ENCODE measurements around the gene SRBD1.

The SRBD1 gene

GRCh38 chr2:45352506-45352905, 258.6 kb downstream of the SRBD1 start:
- no peaks in the 10 kb centered on the region for H3K27me3 ChIP-seq (ENCODE audit: low read depth, low read length)
- H3K4me1 ChIP-seq (ENCODE audit: control insufficient read depth in 1 of 2, insufficient read depth in 2 of 2, low read length in 2 of 2) = no peaks in the 10 kb centered on the region
- H3K4me3 ChIP-seq (ENCODE audit: low read depth in 1 of 2, low read length in 2 of 2) = no peak overlapping the region
- H3K27ac ChIP-seq (ENCODE audit: low read length) = no peak overlapping the region
- H3K9me3 ChIP-seq (ENCODE audit: control insufficient read depth in 1 of 2, low read length in 2 of 2) = no peaks in the 10 kb centered on the region
- no peaks in the 10 kb centered on the region for H3K36me3 ChIP-seq (ENCODE audit: control insufficient read depth in 1 of 2, insufficient read depth in 2 of 2, low read length in 2 of 2)

- Histone ChIP-seq H3K27me3 (ENCODE audit: low read depth, low read length) (no peaks in the 10 kb centered on the region), H3K9me3 (ENCODE audit: control insufficient read depth in 1 of 2, low read length in 2 of 2) (no peaks in the 10 kb centered on the region), H3K36me3 (ENCODE audit: control insufficient read depth in 1 of 2, insufficient read depth in 2 of 2, low read length in 2 of 2) (no peaks in the 10 kb centered on the region), H3K4me1 (ENCODE audit: control insufficient read depth in 1 of 2, insufficient read depth in 2 of 2, low read length in 2 of 2) (no peaks in the 10 kb centered on the region), H3K4me3 (ENCODE audit: low read depth in 1 of 2, low read length in 2 of 2) (no peak overlapping the region), H3K27ac (ENCODE audit: low read length) (no peak overlapping the region)
Measured at GRCh38 chr2:45345331-45346234, 265.5 kb downstream of the SRBD1 start.

- Histone ChIP-seq H3K27me3 (ENCODE audit: low read depth, low read length) (no peaks in the 10 kb centered on the region), H3K9me3 (ENCODE audit: control insufficient read depth in 1 of 2, low read length in 2 of 2) (no peaks in the 10 kb centered on the region), H3K27ac (ENCODE audit: low read length) (no peak overlapping the region), H3K4me3 (ENCODE audit: low read depth in 1 of 2, low read length in 2 of 2) (no peak overlapping the region), H3K36me3 (ENCODE audit: control insufficient read depth in 1 of 2, insufficient read depth in 2 of 2, low read length in 2 of 2) (no peaks in the 10 kb centered on the region), H3K4me1 (ENCODE audit: control insufficient read depth in 1 of 2, insufficient read depth in 2 of 2, low read length in 2 of 2) (no peaks in the 10 kb centered on the region)
Measured at GRCh38 chr2:45344502-45344901, 266.6 kb downstream of the SRBD1 start.

- Histone ChIP-seq H3K27me3 (ENCODE audit: low read depth, low read length) (no peaks in the 10 kb centered on the region), H3K27ac (ENCODE audit: low read length) (no peak overlapping the region), H3K4me3 (ENCODE audit: low read depth in 1 of 2, low read length in 2 of 2) (no peak overlapping the region), H3K36me3 (ENCODE audit: control insufficient read depth in 1 of 2, insufficient read depth in 2 of 2, low read length in 2 of 2) (no peaks in the 10 kb centered on the region), H3K9me3 (ENCODE audit: control insufficient read depth in 1 of 2, low read length in 2 of 2) (no peaks in the 10 kb centered on the region), H3K4me1 (ENCODE audit: control insufficient read depth in 1 of 2, insufficient read depth in 2 of 2, low read length in 2 of 2) (no peaks in the 10 kb centered on the region)
Measured at GRCh38 chr2:45344071-45344470, 267.0 kb downstream of the SRBD1 start.

GRCh38 chr2:45343251-45344017, 267.6 kb downstream of the SRBD1 start:
- Histone ChIP-seq H3K27ac (ENCODE audit: low read length) (no peak overlapping the region), H3K4me1 (ENCODE audit: control insufficient read depth in 1 of 2, insufficient read depth in 2 of 2, low read length in 2 of 2) (no peaks in the 10 kb centered on the region), H3K27me3 (ENCODE audit: low read depth, low read length) (no peaks in the 10 kb centered on the region), H3K9me3 (ENCODE audit: control insufficient read depth in 1 of 2, low read length in 2 of 2) (no peaks in the 10 kb centered on the region), H3K4me3 (ENCODE audit: low read depth in 1 of 2, low read length in 2 of 2) (no peak overlapping the region), H3K36me3 (ENCODE audit: control insufficient read depth in 1 of 2, insufficient read depth in 2 of 2, low read length in 2 of 2) (no peaks in the 10 kb centered on the region)

- Histone ChIP-seq H3K36me3 (ENCODE audit: control insufficient read depth in 1 of 2, insufficient read depth in 2 of 2, low read length in 2 of 2) (no peaks in the 10 kb centered on the region), H3K4me3 (ENCODE audit: low read depth in 1 of 2, low read length in 2 of 2) (no peak overlapping the region), H3K27ac (ENCODE audit: low read length) (no peak overlapping the region), H3K9me3 (ENCODE audit: control insufficient read depth in 1 of 2, low read length in 2 of 2) (no peaks in the 10 kb centered on the region), H3K4me1 (ENCODE audit: control insufficient read depth in 1 of 2, insufficient read depth in 2 of 2, low read length in 2 of 2) (no peaks in the 10 kb centered on the region), H3K27me3 (ENCODE audit: low read depth, low read length) (no peaks in the 10 kb centered on the region)
Measured at GRCh38 chr2:45340318-45340717, 270.7 kb downstream of the SRBD1 start.

GRCh38 chr2:45339253-45339652, 271.8 kb downstream of the SRBD1 start:
- Histone ChIP-seq H3K4me1 (ENCODE audit: control insufficient read depth in 1 of 2, insufficient read depth in 2 of 2, low read length in 2 of 2) (no peaks in the 10 kb centered on the region), H3K27ac (ENCODE audit: low read length) (no peak overlapping the region), H3K9me3 (ENCODE audit: control insufficient read depth in 1 of 2, low read length in 2 of 2) (no peaks in the 10 kb centered on the region), H3K27me3 (ENCODE audit: low read depth, low read length) (no peaks in the 10 kb centered on the region), H3K36me3 (ENCODE audit: control insufficient read depth in 1 of 2, insufficient read depth in 2 of 2, low read length in 2 of 2) (no peaks in the 10 kb centered on the region), H3K4me3 (ENCODE audit: low read depth in 1 of 2, low read length in 2 of 2) (no peak overlapping the region)
